Stimulated activated CD8-positive, alpha-beta memory T cell treated with anti-CD3 and anti-CD28 coated beads, Interleukin-15, amount 100 ng/mL, for 24 hours (primary cell): Measurements from ENCODE around the gene WDR87.
"Not testable (repeated sequence)": the region's sequence is repeated elsewhere in the genome, so short reads cannot be mapped to it uniquely, and the experiment has no call there.

Experiments used
- DNase-seq: peaks from one replicate; pipeline ENCODE4 v3.0.0-alpha.2; 2020; ENCODE audit warnings: low read depth

WDR87 gene

DNA sequence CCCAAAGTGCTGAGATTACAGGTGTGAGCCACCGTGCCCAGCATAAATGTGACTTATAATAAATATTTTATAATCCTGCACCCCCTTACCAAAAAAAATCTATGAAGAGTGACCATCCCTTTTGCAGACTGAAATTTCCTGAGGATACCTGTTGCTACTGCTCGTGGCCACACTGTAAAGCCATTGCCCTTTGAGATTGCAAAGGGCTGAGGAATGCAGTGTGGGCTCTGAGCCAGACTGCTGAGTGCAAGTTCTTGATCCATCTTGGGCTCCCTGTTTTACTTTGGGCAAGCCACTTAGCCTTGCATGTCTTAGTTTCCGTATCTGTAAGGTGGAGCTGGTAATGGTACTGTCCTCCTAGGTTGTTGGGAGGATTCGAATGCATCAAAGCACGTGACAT, 24.0 kb upstream of the WDR87 start:
- no peak for DNase-seq

DNA sequence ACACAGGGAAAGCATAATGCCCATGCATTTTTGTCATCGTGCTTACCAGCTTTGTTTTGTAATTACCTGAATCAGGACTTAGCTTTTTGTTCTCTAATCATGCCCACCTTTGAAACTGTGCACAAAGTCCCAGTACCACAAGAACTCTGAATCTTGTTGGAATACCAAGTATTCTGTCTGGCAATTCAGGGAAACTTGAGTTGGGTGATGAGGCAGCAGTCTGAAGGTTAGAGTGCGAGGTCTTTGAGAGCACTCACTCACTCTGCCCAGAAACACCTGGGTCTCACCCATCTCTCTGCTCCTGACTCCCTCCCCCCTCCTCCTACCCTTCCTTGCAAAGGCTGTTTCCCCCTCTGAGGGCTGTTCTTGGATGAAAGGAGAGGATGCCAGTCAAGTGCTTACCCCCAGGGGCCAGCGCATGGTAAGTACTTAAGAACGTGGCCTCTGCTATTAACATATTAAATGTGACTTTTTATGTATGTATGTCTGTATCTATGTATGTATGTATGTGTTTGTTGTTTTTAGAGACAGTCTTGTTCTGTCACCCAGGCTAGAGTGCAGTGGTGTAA, 23.0 kb upstream of the WDR87 start:
- no peak for DNase-seq

DNA sequence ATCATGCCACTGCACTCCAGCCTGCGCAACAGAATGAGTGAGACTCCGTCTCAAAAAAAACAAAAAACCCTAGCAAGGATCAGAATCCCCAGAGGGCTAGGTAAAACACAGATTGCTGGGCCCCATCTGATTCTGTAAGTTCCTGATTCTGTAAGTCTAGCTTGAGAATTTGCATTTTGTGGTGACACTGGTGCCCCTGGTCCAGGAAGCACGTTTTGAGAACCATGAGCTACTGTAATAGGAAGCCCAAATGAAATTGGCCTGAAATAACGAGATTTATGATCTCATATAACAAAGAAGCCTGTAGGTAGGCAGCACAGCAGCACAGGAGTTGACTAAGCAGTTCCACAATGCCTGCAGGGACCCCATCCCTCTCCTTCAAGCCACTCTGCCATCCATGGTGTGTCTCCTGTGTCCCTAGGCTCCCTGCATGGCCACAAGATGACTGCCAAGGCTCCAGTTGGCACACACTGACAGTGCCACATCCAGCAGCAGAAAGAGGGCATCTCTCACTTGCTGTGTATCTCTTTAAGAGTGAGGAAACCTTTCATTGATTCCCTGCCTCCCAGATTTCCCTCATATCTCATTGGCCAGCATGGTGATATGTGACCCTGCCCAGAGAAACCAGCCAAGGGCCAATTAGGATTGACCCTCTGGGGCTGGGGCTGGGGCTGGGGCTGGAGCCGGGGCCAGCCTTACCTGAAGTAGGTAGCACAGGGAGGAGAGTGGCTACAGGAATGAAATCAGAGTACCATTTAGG, 22.3 kb upstream of the WDR87 start:
- no peak for DNase-seq

DNA sequence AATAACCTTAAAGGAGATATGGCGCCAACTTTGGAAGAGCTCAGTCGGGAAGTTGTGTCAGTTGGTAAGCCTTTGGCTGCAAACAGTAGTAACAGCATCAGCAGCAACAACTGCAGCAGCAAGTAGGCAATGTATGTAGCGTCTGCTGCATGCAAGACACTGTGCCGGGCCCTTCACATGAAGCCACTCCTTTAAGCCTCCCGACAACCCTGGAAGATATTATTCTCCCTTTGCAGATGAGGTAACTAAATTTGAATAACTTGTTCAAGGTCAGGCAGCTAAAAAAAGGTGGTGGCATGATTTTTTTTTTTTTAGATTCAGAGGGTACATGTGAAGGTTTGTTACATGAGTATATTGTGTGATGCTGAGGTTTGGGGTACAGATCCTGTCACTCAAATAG, 20.3 kb upstream of the WDR87 start:
- no peak for DNase-seq

DNA sequence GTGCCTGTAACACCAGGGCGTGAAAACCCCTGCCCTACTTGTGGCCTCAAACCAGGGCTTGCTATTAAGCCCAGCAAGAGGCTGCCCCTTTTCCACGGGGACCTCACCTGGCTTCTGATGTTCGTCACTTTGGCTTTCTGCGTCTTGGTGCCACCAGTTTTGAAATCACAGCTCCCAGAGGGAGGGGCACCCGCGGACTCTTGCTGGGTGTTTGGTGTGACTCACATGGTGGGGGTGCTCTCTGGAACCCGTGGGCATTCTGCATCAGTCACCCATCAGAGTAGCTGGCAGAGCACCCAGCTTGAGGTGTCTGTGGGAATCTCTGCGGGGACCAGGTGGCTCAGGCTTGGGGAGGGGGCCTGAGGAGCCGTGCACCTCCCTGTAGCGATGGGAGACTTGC, 19.9 kb upstream of the WDR87 start:
- DNase-seq, result no peak

DNA sequence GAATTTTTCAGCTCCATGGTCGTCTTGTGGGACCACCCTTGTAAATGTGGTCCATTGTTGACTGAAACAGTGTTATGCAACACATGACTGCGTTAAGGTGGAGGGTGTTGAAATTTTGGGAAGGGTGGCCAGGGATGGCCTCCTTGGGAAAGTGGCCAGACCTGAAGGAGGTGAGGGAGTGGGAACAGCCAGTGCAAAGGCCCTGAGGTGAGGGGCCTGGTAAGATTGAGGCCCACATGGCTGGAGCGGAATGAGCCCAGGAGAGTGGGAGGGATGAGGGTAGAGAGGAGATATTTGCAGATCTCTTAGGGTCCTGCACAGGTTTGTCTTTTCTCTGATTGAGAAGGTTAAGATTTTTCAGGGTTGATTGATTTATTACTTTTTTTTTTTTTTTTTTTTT, 18.8 kb upstream of the WDR87 start:
- no peak for DNase-seq

DNA sequence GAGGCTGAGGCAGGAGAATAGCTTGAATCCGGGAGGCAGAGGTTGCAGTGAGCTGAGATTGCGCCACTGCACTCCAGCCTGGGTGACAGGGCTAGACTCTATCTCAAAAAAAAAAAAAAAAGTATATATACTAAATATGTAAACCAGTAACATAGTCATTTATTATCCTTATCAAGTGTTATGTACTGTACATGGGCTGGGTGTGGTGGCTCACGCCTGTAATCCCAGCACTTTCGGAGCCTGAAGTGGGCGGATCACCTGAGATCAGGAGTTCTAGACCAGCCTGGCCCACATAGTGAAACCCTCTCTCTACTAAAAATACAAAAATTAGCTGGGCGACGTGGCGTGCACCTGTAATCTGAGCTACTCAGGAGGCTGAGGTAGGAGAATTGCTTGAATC, 18.2 kb upstream of the WDR87 start:
- DNase-seq, result not testable (repeated sequence)

DNA sequence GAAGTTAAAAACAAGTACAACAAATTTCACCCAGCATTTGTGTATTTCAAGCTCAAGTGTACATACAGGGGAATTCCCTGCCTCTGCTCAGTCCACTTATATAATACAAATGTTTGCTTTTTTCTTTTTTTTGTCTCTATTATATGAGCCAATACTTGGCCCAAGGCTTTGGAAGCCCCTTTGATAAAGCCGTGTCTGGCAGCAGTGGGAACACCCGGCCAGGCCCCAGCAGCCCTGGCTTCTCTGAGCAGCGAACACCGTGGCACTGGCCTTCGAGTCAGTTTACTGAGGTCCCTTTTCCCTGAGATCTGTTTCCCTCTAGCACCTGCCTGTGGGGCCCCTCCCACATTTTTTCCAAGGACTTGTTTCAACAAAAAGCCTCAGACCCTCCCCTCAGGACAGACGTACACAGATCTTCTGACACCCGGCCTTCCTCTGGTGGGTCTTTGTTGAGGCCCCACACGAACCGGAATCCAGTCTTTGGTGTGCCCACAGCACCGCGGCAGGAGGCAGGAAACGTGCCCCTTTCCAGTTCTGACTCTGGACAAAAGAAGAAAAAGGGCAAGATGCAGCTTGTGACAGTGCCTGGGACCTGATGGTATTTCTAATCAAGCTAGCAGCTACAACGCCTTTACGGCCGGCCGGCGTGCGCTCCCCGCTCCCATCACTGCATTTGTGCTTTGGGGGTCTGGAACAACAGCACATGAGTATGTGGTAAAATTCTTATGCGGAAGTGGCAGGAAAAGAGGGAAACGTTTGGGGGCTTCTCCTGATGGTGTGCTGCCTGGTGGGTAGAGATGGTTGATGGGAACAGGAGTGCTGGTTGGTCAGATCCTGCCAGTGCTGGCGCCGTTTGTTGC, 14.4 kb upstream of the WDR87 start:
- DNase-seq, result no peak

DNA sequence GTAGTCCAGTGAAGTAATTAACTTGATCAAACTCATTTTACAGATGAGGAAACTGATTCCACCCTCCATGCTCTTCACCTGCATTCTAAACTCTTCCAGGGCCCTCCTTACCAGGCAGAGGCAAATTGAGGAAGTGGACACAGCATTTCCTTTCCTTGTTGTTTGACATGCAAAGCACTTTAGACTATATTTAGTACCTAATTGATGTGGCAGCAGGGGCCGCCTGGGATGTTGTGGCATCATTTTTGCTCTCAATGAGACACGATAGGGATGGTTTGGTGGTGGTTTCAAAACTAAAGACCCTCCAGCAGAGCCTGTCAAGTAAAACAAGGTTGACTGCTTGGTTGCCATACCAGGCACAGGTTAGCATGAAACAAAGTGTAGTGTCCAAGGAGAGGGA, 8.5 kb upstream of the WDR87 start:
- DNase-seq, result no peak

DNA sequence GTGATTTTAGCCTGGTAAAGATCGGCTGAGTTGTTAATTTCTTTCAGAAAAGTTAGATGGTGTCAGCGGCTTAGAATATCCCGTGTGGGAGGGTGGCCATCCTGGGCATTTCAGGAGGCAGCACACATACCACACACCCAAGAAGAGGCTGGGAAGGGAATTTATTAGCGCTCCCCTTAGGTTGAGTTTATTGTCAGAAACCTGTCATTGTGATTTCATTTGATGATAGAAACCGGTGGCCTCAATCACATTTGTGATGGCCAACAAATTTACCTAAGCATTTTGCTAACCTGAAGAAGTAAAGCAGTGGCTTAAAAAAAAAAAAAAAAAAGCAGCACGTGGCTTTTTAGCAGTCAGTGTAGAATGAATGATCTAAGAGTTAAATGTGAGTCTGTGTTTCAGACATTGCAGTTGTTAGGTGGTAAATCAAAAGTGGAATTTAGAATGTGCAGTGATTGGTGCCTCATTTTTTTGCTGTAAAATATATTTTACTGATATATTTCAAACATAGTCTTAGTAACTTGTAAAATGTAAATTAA, 3.3 kb upstream of the WDR87 start:
- DNase-seq, result no peak

DNA sequence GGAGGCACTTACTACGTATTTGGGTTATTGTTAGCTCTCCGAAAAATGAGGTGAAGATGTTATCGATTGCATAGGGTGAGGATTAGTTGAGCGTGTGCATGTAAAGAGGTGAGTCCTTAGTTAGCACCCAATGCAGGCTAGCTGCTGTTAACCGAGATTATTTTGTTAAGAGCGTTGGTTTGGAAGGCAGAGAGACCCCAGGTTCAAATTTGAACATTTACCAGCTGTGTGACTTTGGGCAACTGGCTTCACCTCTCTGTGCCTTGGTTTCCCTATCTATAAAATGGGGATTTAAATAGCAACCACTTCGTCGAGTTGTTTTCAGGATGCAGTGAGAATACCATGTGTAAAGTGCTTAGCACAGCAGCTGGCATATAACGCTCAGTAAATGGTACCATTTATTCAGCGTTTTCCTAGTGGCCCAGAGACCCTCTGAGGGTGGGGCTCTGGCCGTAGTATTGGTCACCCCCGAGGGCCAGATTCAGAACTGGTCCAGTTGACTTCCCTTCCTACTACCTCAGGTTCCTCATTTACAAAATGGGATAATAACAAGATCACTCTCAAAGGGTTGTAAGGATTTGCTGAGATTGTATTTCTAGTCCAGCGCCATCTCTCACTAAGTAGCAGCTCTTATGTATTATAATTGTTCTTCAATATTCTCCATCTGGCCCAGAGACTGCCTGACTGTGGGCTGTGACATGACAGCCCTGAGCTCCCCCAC, 1.5 kb upstream of the WDR87 start:
- DNase-seq, result no peak

DNA sequence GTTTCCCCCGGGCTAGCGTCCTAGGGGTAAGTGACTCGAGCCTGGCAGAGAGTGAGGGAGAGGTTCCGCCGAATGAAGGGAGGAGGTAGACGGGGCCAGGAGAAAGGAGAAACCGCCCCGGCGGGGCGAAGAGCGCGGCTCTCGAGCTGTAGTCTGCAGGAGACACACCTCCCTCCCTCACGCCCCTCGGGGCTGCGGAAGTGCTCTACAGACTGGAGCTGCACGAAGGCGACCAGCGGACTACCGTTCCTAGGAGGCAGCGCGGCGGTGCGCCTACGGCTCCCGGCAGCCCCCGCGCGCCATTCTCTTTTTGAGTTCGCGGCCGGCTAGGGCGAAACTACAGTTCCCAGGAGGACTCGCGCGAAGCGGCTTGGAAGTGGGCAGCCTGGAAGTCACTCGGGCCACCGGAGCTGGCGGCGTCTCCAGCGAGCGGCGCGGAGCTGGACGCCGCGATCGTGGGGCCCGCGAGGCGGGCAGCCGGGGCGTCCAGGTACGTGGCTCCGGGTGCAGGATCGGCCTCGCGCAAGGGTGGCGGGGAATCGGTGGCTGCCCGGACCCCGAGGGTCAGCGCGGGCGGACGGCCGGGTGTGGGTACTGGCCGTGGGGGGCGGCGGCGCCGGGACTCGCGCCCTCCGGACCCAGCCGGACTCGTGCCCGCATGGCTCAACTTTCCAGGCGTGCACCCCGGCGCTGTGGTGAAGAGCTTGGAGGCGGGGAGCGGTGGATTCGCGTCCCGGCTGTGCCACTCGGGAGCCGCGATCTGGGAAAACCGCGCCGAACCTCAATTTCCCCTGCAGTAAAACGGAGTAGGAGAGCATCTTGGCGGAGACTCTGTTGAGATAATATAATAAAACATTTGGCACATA, 708 bp upstream of the WDR87 start, which contains the start of gene SIPA1L3:
SIPA1L3 (plus strand) TSS at position 340 of the 866 bp plus-strand sequence. CDS start 174,358 bp downstream, outside the sequence.
- DNase-seq, result peak; percentile 72

DNA sequence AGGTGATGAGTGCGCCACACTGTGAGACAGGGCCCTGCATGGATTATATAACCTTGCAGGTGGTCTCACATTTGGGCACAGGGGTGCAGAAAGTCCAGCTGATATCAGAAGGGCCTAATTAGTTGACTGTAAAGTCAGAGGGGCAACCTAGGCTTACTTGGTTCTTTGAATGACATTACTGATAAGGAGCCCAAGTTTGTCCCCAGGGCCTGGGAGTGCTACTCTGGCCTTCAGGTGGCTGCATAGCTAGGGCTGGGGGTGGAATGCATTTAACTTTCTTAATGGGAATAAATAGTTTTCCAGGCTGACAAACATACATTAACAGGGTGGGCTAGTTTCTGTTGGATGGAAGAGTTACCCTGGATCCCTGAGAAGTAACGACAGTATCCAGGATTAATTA, 3.3 kb downstream of the WDR87 start:
- DNase-seq, result no peak

DNA sequence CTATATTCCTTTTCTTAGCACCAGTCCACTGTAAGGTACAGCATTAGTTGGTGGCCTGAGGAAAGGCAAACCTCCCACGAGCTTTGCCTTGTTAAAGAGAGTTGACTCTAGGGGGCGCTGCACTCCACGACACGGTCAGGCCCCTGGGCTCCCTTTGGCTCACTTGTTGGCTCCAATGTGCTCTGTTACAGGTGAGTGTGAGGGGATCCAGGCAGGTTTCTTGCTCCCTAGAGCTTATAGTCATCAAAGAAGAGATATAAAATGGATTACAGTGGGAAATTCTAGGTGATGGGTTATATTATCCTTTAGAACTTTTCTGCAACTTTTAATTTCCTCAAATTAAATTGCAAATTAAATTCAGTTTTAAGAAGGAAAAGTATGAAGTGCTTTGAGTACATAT, 3.7 kb downstream of the WDR87 start:
- DNase-seq, result peak; percentile 56

DNA sequence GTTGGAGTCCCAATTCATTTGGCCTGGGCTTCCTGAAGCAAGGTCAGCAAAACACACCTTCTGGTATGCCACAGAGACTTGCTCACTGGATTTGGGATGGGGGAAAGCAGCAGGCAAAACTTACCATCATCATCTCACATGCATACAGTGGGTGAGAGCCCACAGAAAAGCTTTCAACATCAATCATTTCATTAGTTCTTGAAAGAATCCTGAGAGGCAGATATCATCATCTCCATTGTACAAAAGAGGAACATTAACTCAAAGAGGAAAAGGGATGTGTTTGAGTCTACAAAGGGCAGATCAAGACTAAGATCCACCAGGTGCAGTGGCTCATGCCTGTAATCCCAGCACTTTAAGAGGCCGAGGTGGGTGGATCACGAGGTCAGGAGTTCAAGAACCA, 6.4 kb downstream of the WDR87 start:
- DNase-seq, result no peak

DNA sequence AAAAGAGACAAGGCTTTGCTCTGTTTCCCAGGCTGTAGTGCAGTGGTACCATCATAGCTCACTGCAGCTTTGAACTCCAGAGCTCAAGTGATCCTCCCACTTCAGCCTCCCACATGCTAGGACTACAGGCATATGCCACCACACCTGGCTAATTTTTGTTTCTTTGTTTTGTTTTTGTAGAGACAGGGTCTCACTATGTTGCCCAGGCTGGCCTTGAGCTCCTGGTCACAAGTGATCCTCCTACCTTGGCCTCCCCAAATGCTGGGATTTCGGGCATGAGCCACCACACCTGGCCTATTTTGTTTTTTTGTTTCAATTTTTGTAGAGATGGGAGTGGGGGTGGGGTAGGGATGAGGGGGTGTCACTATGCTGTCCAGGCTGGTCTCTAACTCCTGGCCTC, 6.9 kb downstream of the WDR87 start:
- no peak for DNase-seq

DNA sequence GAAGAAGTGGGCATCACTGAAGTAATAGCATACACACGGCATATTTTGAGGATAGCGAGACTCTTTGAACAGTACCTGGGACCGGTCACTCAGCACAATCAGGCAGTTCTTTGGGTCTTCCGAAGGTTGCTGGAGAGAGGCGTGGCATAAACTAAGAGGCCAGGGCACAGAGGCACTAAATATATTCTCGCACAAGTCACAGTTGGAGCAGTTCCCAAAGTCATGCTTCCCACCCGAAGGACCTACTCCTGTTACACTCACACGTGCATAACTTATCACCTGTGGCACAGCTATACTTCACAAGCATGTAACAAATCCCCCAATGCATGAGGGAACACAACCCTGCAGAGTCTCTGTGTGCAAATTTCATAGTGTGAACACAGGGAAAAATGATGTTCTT, 10.2 kb downstream of the WDR87 start:
- no peak for DNase-seq

DNA sequence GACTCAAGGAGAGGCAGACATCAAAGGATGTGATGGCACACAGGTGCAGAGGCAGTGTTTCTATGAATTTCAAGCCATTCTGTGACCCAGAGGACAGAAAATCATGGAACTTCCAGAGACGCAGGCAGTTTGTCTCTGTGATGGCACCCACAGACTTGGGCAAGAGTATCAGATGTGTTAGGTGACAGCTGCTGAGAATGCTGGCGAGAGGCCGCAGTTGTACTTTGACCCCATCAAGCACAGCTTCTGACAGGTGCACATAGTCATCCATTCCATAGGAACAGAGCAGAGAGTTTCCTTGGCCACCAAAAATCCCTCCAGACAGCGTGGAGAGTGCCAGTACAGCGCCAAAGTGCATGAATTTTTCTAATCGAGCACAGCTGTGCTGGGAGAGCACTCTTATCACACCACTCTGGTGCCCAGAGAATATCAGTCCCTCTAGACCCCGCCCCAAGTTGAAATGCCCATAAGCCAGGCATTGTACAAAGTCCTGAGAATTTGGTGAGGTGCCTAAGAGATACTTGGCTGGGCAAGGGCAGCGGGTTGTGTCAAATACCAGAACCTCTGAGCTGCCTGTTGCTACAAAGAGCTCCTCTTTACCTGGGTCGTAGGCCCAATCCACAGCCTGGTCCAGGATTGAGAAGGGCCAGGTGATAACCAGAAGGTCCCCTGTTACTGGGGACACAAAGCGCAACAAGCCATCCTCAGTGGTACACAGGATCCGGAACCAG, 12.4 kb downstream of the WDR87 start:
- no peak for DNase-seq

DNA sequence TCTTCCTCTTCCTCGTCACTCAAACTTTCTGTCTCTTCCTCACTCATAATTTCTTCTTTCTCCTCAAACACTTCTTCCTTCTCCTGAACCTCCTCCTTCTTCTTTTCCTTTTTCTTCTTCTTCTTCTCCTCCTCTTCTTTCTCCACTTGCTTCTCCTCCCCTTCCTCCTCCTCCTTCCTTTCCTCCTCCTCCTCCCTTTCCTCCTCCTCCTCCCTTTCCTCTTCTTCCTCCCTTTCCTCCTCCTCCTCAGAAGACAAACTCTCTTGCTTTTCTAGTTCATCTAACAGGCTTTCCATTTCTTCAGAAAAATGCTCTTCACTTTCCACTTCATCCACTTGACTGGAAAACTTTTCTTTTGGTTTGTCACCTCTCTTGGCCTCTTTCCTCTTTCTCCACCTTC, 19.8 kb downstream of the WDR87 start:
- DNase-seq, result no peak

DNA sequence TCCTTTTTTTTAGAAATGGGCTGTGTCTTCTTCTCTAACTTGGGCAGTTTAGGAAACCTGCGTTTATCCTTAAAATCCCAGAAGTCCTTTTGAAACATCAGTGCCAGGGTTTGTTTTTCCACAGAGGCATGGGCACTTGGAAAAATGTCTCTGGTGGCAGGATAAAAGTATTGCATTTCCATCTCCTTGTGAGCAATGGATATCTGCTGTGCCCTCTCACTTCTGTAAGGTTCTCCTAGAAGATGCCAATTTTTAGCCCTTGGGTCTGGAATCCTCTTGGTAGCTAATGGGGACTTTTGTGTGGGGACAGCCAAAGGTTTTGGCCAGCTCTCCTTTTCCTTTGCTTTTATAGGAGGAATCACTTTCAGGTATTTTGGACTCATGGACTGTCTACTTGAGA, 21.0 kb downstream of the WDR87 start:
- DNase-seq, result no peak
